Activated naive CD4-positive, alpha-beta T cell (primary cell): ENCODE data around the gene TMEM190.
A peak's percentile ranks its signal among the peaks of the same experiment; 100 is the strongest.

Experiments used
- DNase-seq, 4 experiments: peaks; one replicate each; lab custom pipeline; 2025; lab: John Stamatoyannopoulos, UW

Gene TMEM190

GRCh38 chr19:55370305-55370988 is 6.2 kb upstream of the TMEM190 start, which contains the start of gene IL11:
Gene IL11, minus strand, starts transcription at chr19:55370463. Its CDS starts 153 bp downstream, at chr19:55370310.
- no peak for DNase-seq

GRCh38 chr19:55372316-55373081 is 4.1 kb upstream of the TMEM190 start:
- no peak for DNase-seq

- DNase-seq = no peak
These were observed 3.2 kb upstream of the TMEM190 start for GRCh38 chr19:55373306-55373992.

GRCh38 chr19:55373993-55374757 is 2.5 kb upstream of the TMEM190 start:
- no peak for DNase-seq

GRCh38 chr19:55377356-55378131 is 918 bp downstream of the TMEM190 start:
- DNase-seq = no peak

GRCh38 chr19:55379174-55379573 is 2.5 kb downstream of the TMEM190 start:
- DNase-seq = no peak

GRCh38 chr19:55382013-55382412 is 5.4 kb downstream of the TMEM190 start:
- no peak for DNase-seq

- DNase-seq = no peak
These were observed 6.0 kb downstream of the TMEM190 start for GRCh38 chr19:55382522-55383054.

GRCh38 chr19:55383279-55384130 is 6.9 kb downstream of the TMEM190 start:
- DNase-seq = peak in 1 of 4 experiments; percentile 35

GRCh38 chr19:55384131-55384919 is 7.7 kb downstream of the TMEM190 start, which contains the start of gene TMEM238:
Gene TMEM238, minus strand, starts transcription at chr19:55384292. Its CDS starts 33 bp downstream, at chr19:55384259.
- DNase-seq = peak in 1 of 4 experiments; percentile 35

GRCh38 chr19:55384920-55385723 is 8.5 kb downstream of the TMEM190 start:
- peak; percentile 82 to 96 (median 88) for DNase-seq

- peak; percentile 88 to 97 (median 96) for DNase-seq
These were observed 9.3 kb downstream of the TMEM190 start, which contains the start of gene RPL28 for GRCh38 chr19:55385724-55386492. Gene RPL28, plus strand, starts transcription at chr19:55385932. Its CDS starts 426 bp downstream, at chr19:55386358.

- no peak for DNase-seq
These were observed 9.9 kb downstream of the TMEM190 start for GRCh38 chr19:55386493-55386971.

GRCh38 chr19:55387736-55388497 is 11.3 kb downstream of the TMEM190 start:
- no peak for DNase-seq

GRCh38 chr19:55389386-55390317 is 13.0 kb downstream of the TMEM190 start:
- no peak for DNase-seq
